IPS-11a (cell line): Measurements from ENCODE around the gene ODF2.
"Not testable (repeated sequence)": the region's sequence is repeated elsewhere in the genome, so short reads cannot be mapped to it uniquely, and the experiment has no call there.

Source experiments
- H3K4me3 ChIP-seq: one replicate; pipeline ENCODE4 v1.5.1; 2013; ENCODE audit warnings: low read depth, low read length, control low read depth

The ODF2 gene

GRCh38 chr9:128423356-128423755 is 32.5 kb upstream of the ODF2 start:
- H3K4me3 ChIP-seq: not testable (repeated sequence)

- no peak overlapping the region for H3K4me3 ChIP-seq
These were observed 31.5 kb upstream of the ODF2 start for GRCh38 chr9:128424268-128424780.

GRCh38 chr9:128428644-128429512 is 26.9 kb upstream of the ODF2 start:
- no peak overlapping the region for H3K4me3 ChIP-seq

- no peak overlapping the region for H3K4me3 ChIP-seq
These were observed 26.2 kb upstream of the ODF2 start for GRCh38 chr9:128429513-128430086.

GRCh38 chr9:128431207-128431606 is 24.6 kb upstream of the ODF2 start:
- H3K4me3 ChIP-seq: no peak overlapping the region

- H3K4me3 ChIP-seq: no peak overlapping the region
These were observed 21.5 kb upstream of the ODF2 start for GRCh38 chr9:128434340-128434739.

- H3K4me3 ChIP-seq: no peak overlapping the region
These were observed 20.2 kb upstream of the ODF2 start for GRCh38 chr9:128435611-128436010.

- H3K4me3 ChIP-seq: no peak overlapping the region
These were observed 17.3 kb upstream of the ODF2 start for GRCh38 chr9:128438343-128439109.

GRCh38 chr9:128439273-128439672 is 16.5 kb upstream of the ODF2 start:
- no peak overlapping the region for H3K4me3 ChIP-seq

- no peak overlapping the region for H3K4me3 ChIP-seq
These were observed 13.7 kb upstream of the ODF2 start for GRCh38 chr9:128442150-128442549.

GRCh38 chr9:128446505-128446904 is 9.3 kb upstream of the ODF2 start:
- not testable (repeated sequence) for H3K4me3 ChIP-seq

GRCh38 chr9:128448746-128449145 is 7.1 kb upstream of the ODF2 start:
- no peak overlapping the region for H3K4me3 ChIP-seq

- H3K4me3 ChIP-seq: no peak overlapping the region
These were observed 815 bp upstream of the ODF2 start for GRCh38 chr9:128454991-128455390.

- peak overlapping the region; percentile 63 for H3K4me3 ChIP-seq
These were observed 831 bp downstream of the ODF2 start for GRCh38 chr9:128456613-128457061.

- no peak overlapping the region for H3K4me3 ChIP-seq
These were observed 1.4 kb downstream of the ODF2 start for GRCh38 chr9:128457207-128457606.

GRCh38 chr9:128459011-128459410 is 3.2 kb downstream of the ODF2 start:
- no peak overlapping the region for H3K4me3 ChIP-seq

GRCh38 chr9:128469070-128469469 is 13.3 kb downstream of the ODF2 start:
- H3K4me3 ChIP-seq: no peak overlapping the region

GRCh38 chr9:128470560-128470959 is 14.8 kb downstream of the ODF2 start:
- H3K4me3 ChIP-seq: no peak overlapping the region

GRCh38 chr9:128473104-128473503 is 17.3 kb downstream of the ODF2 start:
- no peak overlapping the region for H3K4me3 ChIP-seq

- no peak overlapping the region for H3K4me3 ChIP-seq
These were observed 20.1 kb downstream of the ODF2 start for GRCh38 chr9:128475867-128476266.

- H3K4me3 ChIP-seq: no peak overlapping the region
These were observed 23.5 kb downstream of the ODF2 start for GRCh38 chr9:128479262-128479661.
